ENCODE data around the gene PLSCR1.

The PLSCR1 gene

DNA sequence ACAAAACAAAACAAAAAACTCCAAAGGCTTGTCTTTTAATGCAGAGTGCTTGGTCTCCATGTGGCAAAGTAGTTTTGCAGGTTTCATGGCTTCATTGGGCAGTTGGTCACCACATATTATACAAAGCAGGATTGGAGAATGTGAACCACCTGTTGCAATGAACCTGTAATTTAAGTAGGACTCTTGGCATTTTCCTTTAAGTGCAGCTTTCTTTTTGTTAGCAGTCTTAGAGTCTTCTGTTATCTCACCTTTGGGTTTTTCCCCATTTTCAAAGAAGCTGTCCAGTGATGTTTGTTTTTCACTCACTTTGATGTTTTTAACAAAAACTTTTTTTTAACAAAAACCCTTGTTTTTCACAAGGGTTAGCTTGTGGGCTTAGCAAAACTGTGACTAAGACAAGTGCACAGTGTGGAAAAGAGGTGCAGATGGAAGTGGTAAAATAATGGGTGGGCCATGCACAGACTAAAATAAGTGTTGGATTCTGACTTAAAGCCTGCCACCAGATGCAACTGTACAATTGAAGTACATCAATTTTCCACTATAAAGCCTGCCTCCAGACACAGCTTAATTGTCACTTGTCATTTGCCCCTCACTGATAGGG, 2.9 kb upstream of the PLSCR1 start:
- no peak for DNase-seq

DNA sequence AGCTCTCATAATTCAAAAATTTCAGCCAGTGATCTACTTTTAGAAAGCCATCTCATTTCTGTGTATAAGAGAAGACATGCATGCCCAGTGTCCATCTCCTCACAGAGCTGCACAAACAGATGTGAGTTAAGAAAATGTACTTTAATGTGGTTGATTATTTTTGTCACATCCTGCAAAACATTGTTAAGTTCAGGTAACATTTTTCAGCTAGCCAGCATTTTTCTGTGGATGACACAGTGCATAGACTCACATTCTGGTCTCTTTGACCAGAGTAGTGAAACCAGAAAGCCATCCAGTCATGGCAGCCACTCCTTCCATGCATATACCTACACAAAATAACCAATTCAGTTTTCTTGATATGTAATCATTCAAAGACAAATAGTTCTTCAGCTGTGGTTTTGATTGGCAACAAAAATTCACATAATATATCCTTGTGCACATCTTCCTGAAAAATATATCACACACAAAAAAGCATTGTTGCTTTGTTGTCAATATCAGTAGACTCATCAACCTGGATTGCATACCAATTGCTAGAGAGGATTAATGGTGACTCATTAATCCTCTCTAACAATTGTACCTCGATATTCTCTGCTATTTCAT, 2.1 kb upstream of the PLSCR1 start:
- no peak for DNase-seq

DNA sequence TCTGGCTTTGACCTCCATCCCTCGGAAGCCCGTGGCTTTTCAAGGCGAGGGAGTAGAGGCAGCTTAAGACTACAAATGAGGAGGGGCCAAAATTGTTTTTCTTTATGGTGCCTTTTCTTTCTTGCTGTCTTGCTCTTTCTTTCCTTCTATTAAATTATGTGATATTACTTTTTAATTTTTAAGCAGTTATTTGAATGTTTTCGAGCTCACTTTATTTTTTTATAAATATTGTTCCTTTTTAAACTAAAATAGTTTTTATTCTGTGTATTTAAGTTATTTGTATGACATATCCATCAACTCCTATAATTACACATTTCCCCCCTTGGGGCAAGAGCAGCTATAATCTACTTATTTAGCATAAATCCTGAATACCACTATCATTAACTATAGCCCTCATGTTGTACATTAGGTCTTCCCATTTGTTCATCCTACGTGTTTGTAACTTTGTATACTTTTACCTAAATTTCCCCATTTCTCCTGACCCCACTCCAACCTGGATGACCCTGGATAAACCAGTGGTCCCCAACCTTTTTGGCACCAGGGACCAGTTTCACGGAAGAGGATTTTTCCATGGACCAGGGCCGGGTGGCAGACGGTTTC, 622 bp upstream of the PLSCR1 start:
- no peak for DNase-seq

DNA sequence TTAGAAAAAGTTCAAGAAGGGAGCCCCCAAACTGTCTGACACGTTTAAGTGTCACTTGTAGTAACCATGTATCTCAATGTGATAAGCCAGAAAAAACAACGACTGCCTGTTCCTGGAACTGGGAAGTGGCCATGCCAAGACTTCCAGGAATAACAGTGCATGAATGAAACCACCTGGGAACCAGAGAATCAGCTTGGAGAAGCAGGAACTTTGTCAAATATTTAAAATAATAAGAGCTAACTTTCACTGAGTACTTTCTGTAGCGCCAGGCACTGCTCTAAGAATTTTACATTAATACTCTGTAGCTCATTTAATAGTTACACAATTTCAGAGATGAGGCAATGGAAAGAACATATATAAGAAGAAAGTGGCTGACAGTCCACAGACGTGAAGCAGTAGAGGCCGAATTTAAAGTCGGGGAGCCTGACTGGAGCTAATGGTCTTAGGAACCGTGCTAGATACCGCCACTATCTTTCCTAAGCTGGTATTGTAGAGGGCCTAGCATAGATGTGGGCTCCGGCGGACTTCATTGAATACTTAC, 876 bp downstream of the PLSCR1 start:
- DNase-seq: peak in 1 of 2 experiments; percentile 59

DNA sequence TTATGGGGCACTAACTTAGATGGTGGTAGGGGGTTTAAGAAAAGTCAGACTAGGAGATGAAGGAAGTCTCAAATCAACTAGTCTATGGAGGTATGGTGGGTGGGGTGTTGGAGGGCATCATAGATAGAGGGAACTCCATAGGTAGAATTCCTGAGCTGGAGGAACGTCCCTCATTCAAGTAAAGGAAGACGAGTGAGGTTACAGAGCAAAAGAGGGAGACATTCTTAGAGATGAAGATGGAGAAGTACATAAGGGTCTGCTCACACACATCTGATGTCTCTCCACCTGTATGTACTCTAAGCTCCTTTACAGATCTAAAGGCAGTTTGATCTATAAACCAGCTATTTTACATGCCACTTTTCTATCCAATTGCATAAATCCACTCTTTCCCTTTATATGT, 1.4 kb downstream of the PLSCR1 start:
- DNase-seq: peak in 1 of 2 experiments; percentile 42

DNA sequence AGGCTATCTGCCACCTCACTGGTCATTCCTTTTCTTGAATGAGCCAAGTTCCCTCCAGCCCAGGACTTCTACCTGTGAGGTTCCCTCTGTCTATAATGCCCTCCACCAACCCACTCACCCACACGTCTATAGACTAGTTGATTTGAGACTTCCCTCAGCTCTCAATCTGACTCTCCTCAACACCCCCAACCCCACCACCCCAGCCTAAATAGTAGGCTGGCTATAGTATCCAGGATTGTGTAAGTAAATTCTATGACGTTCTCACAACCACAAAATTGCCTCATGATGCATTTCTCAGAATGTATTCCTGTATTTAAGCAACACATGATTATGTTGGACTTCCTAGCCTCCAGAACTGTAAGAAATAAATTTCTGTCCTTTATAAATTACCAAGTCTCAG, 2.2 kb downstream of the PLSCR1 start:
- no peak for DNase-seq

DNA sequence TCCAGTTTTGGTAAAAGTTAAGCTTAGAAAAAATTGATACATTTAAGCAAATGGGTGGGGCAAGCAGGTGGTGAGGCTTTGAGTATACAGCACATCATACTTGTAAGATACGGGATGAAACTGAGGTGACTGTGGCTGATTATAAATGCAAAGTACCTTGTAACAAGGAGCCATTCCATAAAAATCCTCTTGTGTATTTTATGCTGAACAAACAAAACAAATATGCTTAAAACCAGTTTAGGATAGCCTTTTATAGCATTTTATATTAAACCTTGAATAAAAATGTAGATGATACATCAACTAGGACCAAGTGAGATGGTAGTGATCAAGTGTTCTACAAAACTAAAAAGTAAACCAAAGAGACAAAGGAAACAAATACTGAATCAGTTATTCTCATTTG, 3.4 kb downstream of the PLSCR1 start:
- DNase-seq: peak in 1 of 2 experiments; percentile 19

DNA sequence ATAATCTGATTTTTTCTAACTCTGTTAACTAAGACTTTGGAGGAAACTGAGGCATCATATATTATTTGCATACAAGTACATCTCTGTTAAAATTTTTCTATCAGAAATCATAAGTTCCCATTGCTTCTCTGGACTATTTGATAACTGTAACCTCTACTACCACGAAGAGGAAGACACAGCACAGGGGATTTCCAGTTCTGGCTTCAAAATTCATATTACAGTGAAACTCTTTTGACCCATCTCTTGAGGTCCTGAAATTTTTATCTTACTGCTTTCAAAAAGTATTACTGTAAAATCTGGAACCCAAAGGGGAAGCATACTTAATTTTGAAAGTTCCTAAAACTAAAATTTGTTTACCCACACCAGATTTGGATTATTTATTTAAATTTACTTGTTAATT, 4.2 kb downstream of the PLSCR1 start:
- no peak for DNase-seq

DNA sequence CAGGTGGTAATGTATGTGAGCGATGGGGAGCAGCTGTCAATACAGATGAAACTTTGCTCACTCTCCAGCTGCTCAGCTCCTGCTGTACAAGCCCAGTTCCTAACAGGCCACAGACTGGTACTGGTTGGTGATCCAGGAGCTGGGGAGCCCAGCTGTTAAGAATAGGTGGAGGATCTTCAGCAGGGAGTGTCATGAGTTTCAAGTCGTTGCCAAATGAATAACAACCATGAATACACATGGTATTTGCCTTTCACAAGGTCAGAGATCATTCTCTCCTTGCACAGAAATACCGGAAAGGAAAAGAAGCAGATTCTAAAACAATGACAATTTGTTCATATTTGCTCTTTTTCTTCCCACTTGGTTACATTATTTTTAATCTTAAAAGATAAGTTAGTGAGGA, 5.1 kb downstream of the PLSCR1 start:
- no peak for DNase-seq

DNA sequence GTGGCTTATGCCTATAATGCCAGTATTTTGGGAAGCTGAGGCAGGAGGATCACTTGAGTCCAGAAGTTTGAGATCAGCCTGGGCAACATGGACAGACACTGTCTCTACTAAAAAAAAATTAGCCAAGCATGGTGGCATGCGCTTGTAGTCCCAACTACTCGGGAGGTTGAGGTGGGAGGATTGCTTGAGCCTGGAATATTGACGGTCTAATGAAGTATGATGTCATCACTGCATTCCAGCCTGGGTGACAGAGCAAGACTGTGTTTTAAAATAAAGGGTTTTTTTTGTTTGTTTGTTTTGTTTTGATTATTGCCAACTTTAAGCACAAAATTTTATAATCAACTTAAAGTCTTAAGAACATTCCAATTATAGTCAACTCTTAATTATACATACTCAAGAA, 6.8 kb downstream of the PLSCR1 start:
- no peak for DNase-seq

DNA sequence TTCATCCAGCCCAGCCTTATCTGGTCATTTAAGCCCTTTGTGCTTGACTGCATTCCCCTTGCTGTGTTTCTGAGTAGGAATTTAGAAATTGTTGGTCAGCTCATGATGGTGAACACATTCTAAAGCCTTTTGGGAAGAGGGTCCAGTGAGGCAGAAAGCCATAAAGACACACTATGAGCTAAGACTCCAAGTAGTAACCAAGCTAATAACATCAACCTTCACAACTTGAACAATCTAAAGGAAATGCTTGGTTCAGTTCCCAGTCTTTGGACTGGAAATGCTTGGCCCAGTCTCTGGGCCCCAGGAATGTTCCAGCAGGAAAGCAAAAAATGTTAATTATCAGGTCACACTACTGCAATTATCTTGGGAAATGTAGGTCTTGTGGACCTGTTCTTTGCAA, 7.7 kb downstream of the PLSCR1 start:
- DNase-seq: no peak

DNA sequence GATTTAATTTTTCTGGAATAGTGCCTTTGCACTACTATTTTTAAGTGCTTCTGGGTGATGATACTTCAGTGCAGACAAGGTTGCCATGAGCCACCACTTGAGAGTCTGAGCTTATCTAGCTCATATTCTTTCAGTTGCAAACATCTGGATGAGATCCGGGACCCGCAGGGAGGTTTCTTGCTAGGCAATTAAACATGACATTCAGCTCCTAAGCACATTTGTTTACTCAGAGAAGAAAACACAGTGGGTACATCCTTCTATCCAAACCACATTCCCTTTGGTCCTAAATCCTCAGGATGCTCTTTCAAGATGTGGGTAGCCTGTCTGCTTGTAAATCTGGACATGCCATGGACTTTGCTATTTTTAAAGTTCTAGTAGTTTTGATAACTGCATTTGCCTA, 12.0 kb downstream of the PLSCR1 start:
- DNase-seq: no peak

DNA sequence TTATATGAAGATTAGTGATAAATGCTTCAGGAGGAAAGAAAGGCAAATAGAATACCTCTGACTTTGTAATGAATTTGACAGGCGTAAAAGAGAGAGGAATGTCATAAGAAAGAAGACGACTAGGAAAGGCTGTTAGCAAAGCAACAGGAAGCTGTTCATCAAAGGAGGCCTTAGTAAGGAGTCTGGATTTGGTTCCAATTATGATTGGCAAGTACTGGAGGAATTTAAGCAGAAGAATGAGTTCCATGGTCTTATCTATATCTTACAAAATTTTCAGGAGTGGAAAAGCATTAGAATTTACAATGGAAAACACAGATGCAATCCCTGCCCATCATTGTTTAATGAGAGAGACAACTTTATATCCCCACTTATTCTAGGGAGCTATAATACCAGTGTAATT, 13.8 kb downstream of the PLSCR1 start:
- no peak for DNase-seq

DNA sequence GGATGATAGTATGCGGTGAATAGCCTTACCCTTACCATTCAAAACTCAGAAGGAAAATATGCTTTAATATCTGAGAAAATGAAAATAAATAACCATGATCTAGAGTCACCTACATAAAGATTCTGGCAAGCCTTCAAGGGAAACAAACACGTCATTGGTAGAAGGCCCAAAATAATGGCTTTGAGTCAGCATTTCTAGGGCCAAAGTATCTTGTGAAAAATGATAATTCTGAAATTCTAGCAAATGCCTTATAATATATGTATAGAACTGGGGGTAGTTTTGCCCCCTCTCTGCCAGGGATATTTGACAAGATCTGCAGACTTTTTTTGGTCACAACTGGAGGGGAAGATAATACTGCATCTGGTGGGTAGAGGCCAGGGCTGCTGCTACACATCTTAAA, 15.4 kb downstream of the PLSCR1 start:
- DNase-seq: no peak

DNA sequence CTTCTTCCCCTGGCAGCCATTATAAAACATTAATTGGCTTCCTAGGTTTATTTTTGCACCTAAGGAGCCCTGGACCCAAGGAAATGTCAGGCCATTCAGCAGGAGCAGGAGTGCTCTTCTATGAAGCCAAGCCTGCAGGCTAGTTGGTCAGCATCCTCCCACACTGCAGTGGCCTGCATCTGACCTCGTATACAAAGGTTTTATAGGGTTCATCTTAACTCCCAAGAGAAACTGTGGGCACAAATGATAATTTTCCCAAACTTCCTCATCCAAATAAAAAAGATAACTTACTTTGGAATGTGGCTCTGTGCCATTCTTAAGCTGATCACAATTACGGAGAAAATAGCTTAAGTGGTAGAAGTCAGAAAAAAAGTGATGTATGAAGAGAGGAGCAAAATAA, 19.4 kb downstream of the PLSCR1 start:
- no peak for DNase-seq

DNA sequence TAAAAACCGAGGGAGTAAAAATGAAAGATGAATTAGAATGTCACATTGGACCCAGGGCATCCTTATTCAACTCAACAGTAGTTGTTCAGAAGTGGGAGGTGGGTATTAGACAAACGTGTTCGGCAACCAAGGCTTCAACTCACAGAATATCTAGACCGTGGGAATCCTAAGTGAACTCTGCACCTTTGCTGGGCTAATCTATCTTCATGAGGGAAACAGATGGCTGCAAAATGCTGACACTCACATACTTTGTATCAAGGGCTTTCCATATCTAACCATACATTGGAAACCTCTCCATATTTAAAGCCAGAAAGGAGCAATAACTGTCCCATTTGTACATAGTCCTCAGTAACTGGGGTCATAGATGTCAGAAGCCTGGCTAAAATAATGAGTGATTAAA, 20.9 kb downstream of the PLSCR1 start:
- no peak for DNase-seq

DNA sequence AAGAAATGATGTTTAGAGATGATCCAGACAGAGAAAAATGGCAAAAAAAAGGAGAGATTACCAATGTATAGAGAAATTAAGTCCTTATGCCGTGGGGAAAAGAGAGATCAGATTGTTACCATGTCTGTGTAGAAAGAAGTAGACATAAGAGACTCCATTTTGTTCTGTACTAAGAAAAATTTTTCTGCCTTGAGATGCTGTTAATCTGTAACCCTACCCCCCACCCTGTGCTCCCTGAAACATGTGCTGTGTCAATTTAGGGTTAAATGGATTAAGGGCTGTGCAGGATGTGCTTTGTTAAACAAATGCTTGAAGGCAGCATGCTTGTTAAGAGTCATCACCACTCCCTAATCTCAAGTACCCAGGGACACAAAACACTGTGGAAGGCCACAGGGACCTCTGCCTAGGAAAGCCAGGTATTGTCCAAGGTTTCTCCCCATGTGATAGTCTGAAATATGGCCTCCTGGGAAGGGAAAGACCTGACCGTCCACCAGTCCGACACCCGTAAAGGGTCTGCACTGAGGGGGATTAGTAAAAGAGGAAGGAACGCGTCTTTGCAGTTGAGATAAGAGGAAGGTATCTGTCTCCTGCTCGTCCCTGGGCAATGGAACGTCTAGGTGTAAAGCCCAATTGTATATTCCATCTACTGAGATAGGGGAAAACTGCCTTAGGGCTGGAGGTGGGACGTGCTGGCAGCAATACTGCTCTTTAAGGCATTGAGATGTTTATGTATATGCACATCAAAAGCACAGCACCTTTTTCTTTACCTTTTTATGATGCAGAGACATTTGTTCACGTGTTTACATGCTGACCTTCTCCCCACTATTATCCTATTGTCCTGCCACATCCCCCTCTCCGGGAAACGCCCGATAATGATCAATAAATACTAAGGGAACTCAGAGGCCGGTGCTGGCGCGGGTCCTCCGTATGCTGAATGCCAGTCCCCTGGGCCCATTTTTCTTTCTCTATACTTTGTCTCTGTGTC, 21.9 kb downstream of the PLSCR1 start:
- DNase-seq: peak; percentile 13 to 33

DNA sequence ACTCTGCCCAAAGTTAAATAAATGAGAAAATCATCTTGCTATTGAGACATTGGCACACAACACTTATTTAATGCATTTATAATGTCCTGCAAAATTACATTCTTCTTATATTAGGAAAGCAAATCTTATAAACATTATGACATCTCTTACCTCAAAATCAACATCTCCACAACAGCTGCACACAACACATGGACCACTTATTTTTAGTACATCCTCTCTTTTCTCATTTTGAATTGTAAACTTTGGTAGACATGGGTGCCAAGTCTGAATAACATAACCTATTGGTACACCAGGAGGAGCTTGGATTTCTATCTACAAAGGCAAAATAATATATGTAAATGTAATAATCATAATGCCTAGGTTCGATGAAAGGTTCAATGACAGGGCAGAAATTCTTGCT, 23.0 kb downstream of the PLSCR1 start:
- DNase-seq: no peak

DNA sequence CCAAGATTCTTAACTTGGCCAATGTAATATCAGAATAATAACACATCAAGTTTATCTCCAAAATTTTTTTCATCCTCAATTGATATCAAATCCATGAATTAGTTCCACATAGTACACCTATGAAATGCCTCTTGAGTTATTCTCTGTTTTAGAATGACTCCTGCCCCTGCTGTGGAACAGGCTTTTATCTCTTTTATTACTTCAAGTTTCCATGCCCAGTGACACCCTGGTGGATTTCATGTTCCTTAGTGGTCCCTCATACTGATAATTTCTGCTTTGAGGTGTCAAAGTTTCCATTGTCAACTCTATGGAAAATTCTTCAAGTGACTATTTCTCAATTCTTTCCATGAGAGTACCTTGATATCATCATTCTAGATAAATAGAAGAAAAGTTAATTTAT, 24.6 kb downstream of the PLSCR1 start:
- DNase-seq: no peak

DNA sequence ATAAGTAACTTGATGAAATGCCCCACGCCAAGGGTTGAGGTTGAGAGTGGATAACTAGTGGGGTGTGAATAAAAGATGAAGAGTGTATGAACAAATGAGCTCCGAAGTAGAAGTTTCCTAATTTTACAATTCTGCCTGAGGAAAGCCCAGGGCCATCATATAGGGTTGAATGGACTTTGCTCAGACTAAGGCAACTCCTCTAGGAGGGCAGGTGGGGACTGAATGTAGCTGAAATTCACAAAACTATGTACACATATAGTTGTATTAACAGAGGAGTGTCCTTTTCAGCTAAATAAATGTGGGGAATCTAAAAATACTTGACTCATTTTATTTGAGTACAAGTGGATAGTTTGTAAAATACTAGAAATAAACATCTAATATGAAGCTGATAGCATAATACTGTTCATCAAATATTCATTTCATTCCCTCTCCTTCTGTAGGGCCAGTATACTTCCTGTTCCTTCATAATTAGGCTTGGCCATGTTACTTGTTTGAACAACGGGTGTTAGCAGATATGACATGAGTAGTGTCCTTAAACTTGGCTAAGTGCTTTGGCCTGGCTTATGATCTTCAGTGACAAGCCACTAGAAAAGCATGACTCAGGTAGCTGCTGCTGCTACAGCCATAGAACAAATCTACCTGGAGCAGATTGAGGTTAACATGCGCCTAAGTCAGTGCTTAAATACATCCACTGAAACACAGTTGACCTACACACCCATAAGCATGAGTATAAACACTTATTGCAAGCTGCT, 26.5 kb downstream of the PLSCR1 start:
- no peak for DNase-seq

DNA sequence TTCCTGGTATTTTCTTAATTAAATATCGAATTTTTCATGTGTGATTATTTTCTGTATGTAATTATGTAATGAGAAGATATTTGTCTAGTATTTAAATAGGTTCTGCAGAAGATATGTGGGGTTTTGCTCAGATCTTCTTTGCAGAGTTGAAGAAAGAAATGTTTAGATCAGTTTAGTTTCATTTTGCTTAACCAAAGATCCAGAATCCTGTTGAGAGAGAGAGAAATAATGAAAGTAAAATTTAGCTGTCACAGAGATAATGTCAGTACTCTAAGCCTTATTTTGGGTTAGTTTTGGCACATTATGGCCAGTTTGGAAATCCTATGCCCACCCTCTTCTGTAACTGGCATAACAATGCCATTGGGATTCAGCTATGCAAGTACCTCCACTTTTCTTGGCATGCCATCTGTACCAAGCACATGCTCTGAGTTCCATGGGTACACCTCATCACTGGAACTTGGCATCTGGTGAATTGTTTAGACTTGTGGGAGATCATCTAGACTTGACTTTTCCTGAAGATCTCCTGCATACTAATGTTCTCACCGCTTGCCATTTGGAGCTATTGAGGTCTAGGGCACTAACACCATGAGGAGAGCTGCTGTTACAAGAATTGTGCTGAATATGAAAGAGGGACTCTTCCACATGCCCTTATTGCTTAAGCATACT, 30.9 kb downstream of the PLSCR1 start:
- DNase-seq: no peak

Measured in NCI-H526 (cell line).